ENCODE results near the gene GOLGA8N.
"Not testable (repeated sequence)": the region's sequence is repeated elsewhere in the genome, so short reads cannot be mapped to it uniquely, and the experiment has no call there.

Gene GOLGA8N

GRCh38 chr15:32593151-32593550 lies at the start of gene GOLGA8N:
GOLGA8N (plus strand) TSS chr15:32593456.
- DNase-seq: not testable (repeated sequence)

- DNase-seq: not testable (repeated sequence)
These were observed 49.8 kb upstream of the GOLGA8N start for GRCh38 chr15:32543456-32543855.

DNA sequence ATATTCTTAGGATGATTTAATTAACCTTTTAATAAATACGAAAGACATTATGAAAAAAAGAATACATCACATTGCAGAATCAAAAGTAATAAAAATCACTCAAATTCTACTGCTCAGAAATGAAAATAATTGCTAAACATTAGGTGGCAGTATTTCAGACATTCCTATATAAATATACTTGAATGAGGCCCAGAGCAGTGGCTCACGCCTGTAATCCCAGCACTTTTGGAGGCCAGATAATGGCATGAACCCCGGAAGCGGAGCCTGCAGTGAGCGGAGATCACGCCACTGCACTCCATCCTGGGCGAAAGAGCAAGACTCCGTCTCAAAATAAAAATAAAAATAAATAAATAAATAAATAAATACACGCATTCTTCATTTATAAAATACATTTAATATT lies 48.1 kb upstream of the GOLGA8N start:
- not testable (repeated sequence) for DNase-seq

DNA sequence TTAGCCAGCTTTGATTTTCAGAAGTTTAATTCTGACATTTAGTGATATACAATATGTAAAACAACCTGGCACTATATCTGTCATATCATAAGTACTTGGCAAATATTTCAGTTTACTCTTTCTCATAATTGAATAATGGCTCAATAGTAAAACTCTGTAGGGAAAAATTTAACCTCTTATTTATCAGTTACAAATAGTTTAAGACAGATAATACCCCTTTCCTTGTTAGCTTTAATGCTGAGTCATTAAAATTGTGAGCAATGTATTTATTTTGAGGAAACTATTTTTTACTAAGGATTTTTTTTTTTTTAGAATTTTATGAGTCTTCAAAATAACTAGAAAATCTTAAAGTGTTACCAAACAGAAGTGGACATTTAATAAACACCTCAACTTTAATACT lies 38.7 kb upstream of the GOLGA8N start:
- not testable (repeated sequence) for DNase-seq

DNA sequence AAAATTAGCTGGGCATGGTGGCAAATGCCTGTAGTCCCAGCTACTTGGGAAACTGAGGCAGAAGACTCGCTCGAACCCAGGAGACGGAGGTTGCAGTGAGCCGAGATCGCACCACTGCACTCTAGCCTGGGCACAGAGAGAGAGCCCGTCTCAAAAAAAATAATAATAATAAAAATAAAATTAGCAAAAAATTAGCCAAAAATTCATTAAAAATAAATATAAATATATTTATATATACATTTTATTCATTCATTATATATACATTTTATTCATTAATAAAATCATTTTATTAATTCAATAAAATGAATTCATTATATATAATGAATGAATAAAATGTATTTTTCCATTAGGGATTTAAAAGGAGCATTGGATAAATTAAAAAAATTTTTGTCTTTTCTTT lies 31.1 kb upstream of the GOLGA8N start:
- not testable (repeated sequence) for DNase-seq

DNA sequence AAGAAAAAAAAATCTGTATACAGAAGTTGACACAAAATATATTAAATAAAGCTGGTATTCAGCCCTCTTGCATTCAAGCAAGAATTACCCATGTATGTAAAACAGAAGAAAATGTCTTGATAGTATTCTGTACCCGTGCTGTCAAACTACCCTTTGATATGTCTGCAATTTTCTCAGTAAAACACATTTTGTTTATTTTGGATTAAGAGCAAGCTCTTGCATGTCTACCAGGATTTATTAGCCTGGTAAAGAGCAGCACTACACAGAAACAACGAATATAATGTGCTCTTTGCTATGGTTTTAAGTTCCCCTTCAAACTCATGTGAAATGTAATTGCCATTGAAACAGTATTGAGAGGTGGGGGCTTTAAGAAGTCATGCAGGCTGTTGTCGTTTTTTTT lies 24.3 kb upstream of the GOLGA8N start:
- not testable (repeated sequence) for DNase-seq

DNA sequence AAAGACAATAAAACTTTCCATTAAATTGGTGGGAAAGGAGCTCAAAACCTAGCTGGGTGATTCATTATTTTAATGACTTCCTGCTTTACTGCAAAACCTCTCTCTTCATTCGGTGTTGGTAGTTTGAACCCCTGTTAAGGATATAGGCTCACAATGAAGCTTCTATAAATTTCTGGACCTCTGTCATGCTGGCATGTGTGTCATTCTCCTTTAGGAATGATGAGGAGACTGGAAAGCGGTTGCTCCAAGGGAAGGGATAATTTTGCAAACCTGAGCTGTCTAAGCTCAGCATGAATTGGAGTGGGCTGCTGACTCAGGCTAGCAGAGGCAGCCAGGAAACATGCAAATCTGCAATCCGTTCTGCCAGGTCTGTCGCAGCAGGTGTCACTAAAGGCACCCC lies 14.8 kb upstream of the GOLGA8N start:
- not testable (repeated sequence) for DNase-seq

- not testable (repeated sequence) for DNase-seq
These were observed 7.4 kb upstream of the GOLGA8N start for GRCh38 chr15:32585844-32586243.

GRCh38 chr15:32609518-32609917 lies 16.3 kb downstream of the GOLGA8N start:
- not testable (repeated sequence) for DNase-seq

DNA sequence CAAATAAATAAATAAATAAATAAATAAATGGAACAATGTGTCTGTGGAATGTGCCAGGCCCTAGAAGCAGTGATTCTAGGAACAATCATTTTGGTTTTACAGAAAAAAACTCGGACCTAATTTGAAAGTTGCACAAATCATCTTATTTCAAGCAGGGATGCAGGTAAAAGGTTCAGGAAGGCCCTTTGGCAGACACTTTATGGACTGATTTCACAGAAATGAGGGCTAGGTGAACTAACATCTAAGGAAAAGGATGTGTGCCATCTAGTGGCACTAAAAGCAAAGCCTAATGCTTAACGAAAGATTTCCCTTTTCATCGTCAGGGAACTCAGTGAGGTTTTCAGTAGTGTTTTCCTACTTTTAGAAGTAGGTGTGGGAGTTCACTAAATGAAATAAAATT lies 17.5 kb downstream of the GOLGA8N start:
- not testable (repeated sequence) for DNase-seq

DNA sequence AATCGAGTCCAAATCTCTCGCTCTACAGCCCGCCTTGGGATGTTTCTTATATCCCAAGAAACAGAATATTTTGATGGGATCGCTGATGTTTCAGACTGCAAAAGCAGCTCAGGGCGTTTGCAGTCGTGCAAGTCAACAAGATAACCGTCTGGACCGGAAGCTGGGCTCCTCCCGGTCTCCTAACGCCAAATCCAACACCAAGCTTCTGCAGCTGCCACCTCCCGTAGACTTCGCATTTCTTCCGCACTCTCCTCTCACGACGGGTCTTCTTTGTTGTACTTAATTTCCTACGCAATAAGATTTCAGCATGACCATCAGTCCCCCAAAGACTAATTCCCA lies 21.4 kb downstream of the GOLGA8N start:
- not testable (repeated sequence) for DNase-seq

GRCh38 chr15:32615051-32615870 lies 22.0 kb downstream of the GOLGA8N start, which contains the start of gene ARHGAP11A:
ARHGAP11A (plus strand) TSS chr15:32615504; CDS start chr15:32616212, 708 bp downstream.
- DNase-seq: not testable (repeated sequence)

GRCh38 chr15:32615871-32616426 lies 22.7 kb downstream of the GOLGA8N start:
- not testable (repeated sequence) for DNase-seq

GRCh38 chr15:32636410-32636809 lies 43.2 kb downstream of the GOLGA8N start:
- DNase-seq: no peak

- no peak for DNase-seq
These were observed 43.8 kb downstream of the GOLGA8N start for GRCh38 chr15:32636908-32637567.

DNA sequence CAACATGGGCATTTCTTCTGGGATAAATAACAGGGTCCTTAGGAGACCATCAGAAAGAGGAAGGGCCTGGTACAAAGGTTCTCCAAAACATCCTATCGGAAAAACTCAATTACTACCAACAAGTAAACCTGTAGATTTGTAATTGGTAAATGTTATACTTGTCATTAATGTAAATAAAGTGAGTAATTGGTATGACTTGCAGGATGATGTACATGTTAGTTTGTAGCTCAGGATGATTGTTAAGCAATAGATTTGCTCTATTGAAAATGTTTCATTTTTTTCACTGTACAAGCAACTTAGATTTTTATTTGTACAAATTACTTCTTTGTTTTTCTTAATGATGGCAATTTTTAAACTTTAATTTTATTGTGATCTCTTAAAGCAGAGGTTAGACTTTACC lies 44.4 kb downstream of the GOLGA8N start:
- no peak for DNase-seq

DNA sequence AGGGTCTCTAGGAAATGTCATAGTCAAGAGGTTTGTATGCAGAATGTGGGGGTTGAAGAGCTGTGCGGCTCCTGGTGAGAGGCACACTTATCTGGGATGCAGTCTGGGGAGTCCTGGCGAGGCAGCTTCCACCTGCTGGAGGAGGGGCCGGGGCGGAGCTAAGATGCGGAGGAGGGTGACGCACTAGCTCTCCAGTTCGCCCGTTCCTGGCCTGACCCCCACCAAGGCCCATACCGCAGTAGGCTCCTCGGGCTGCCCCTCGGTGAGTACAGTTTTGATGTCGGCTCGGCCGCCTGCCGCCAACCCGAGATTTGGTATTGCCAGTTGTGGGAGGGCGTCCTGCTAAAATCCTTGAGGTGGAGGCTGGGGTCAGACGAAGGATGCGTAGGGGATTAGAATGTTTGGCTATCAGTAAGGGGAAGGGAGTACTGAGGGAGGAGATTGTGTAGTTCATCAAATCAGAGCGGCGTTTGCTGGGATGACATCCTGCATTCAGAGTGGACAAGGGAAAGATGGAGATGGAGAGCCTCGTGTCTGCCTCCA lies 48.3 kb downstream of the GOLGA8N start, which contains the start of gene SCG5:
SCG5 (plus strand) TSS at position 194 of the 543 bp plus-strand sequence. CDS start 1,883 bp downstream, outside the sequence.
- DNase-seq: no peak

DNA sequence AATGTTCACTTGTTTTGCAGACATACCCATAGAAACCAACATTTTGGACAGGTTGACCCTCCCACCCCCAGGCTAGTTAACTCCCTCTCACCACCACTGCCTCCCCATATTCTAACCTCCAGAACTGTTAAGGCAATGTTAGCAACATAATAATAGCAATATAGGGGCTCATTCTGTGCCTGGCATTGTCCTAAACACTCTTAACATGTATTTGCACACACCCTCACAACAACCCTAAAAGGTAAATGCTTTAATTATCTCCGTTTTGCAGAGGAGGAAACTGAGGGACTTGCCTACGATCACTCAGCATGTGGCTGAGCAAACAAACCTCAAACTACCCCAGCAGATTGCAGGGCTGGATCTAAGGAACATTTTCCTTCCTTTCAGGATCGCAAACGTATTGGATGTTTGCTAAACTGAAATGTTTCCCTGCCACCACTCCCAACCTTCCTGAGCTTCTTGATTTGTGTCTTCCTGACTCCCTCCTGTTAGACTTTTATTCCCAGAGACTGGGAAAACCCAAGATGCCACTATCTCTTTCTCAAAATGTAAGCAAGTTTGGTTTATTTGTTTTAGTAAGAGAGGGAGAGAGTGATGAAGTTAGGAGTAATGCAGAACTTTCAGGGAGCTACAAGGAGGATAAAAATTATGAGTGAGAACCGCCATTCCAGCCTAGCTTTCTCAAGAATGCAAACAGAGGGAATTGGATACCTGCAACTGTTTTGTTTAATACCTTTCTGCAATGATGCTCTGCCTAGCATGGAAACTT lies 49.6 kb downstream of the GOLGA8N start:
- no peak for DNase-seq

GRCh38 chr15:32643907-32644445 lies 50.7 kb downstream of the GOLGA8N start:
- DNase-seq: no peak

DNA sequence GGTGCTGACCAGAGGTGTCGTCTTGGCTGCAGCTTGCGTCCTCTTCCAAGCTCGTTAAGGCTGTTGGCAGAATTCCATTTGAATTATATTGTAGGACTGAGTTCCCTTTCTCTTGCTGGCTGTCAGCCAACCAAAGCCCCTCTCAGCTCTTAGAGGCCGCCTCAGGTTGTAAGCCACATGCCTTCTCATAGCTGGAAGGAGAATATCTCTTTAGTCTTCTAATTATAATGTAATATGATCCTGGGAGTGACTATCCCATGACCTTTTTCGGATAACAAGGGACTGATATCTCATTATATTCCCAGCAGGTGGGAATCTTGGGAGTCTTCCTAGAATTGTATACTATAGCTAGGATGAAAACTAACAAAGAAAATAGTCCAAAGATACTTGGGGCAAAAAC lies 53.0 kb downstream of the GOLGA8N start:
- no peak for DNase-seq

DNA sequence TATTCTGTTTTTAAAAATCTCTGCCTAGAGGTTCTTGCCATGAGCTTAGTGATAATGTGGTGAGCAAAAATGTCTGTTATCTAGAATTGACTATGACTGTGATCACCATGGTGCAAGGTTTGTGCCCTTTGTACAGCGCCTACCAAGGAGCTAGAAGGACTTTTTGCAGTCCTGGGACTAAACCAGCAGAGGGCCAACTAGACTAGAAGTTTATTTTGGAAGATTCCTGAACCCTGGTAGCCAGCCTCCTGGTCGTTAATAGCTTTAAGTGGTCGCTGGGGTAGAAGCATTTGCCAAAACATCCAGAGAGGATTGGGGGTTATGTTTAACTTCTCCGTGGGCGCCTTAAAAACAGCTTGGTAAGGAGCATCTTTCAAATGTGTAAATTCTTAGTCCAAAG lies 56.1 kb downstream of the GOLGA8N start:
- DNase-seq: no peak

DNA sequence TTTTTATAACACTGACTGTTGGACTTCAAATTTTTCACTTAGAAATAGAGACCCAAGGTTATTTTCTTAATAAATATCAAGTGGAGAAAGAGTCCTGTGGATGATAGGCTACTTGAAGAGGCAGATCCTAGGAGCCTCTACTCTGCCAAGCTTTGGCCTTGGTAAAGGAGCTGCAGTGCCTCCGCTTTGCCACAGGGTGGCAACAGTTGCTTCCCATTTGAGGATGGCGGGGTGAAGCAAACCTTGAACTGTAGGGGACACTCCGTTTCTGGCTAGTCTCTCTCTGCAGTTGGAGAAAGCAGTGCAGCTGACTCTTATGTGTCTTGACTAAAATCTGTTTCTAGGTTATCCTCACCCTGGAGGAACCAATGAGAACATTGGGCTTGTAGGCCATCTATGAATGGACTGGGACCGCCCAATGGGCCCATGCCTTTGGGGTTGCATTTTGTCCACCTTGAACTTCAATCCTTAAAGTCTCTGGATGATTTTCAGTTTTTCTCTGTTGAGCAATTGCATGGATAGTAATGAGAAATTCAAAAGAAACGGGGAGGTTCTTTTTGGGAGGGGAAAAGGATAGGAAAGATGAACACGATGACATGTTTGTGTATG lies 58.1 kb downstream of the GOLGA8N start:
- DNase-seq: peak; percentile 26

Data from KG1 (cell line).